GM23338 (cell line): ENCODE results near the gene RAB25. TPM values are rescaled to one million over a fixed set of nuclear protein-coding genes. Genes with fewer than 3 reads are reported as not detected.

Source experiments
- ATAC-seq: fragments of 200-7000 bp; cut with Tn5 transposase; 3 replicates; pipeline ENCODE4 v1.9.1; 2020
- DNase-seq: peaks from one replicate; pipeline ENCODE4 v3.0.0-alpha.2; 2015; ENCODE audit warnings: low spot score
- H2AFZ ChIP-seq: fragments of 200-600 bp; sonication (generic); 2 replicates; pipeline ENCODE4 v1.8.0; 2016; ENCODE audit warnings: antibody characterized with exemption, mild to moderate bottlenecking, moderate library complexity
- H3F3A ChIP-seq: fragments of 200-600 bp; sonication (generic); replicated peaks from 2 replicates; pipeline ENCODE4 v1.8.0; 2017; ENCODE audit warnings: antibody characterized with exemption, mixed run types, low read depth
- H3K27ac ChIP-seq: fragments of 200-600 bp; sonication (generic); 2 replicates; pipeline ENCODE4 v1.6.1; 2016; ENCODE audit warnings: low read depth
- H3K27me3 ChIP-seq: fragments of 200-600 bp; sonication (generic); 2 replicates; pipeline ENCODE4 v1.8.0; 2016; ENCODE audit warnings: mild to moderate bottlenecking, mixed run types, moderate library complexity; ENCODE audit not compliant: insufficient read depth
- H3K36me3 ChIP-seq: fragments of 200-600 bp; sonication (generic); 2 replicates; pipeline ENCODE4 v1.8.0; 2016; ENCODE audit warnings: mild to moderate bottlenecking; ENCODE audit not compliant: insufficient read depth
- H3K4me1 ChIP-seq: fragments of 200-600 bp; sonication (generic); 2 replicates; pipeline ENCODE4 v1.8.0; 2016; ENCODE audit warnings: mild to moderate bottlenecking, moderate library complexity; ENCODE audit not compliant: insufficient read depth
- H3K4me2 ChIP-seq: fragments of 200-600 bp; sonication (generic); 2 replicates; pipeline ENCODE4 v1.7.1; 2017; ENCODE audit warnings: mixed run types
- H3K4me3 ChIP-seq: fragments of 200-600 bp; sonication (generic); 2 replicates; pipeline ENCODE4 v1.6.1; 2016; ENCODE audit warnings: mixed run types
- H3K79me2 ChIP-seq: fragments of 200-600 bp; sonication (generic); replicated peaks from 2 replicates; pipeline ENCODE4 v1.8.0; 2017; ENCODE audit warnings: mild to moderate bottlenecking; ENCODE audit not compliant: insufficient read depth
- H3K9me2 ChIP-seq: fragments of 200-600 bp; sonication (generic); 2 replicates; pipeline ENCODE4 v1.8.0; 2017; ENCODE audit not compliant: insufficient read depth
- H4K20me1 ChIP-seq: fragments of 200-600 bp; sonication (generic); replicated peaks from 2 replicates; pipeline ENCODE4 v1.8.0; 2017; ENCODE audit warnings: mild to moderate bottlenecking; ENCODE audit not compliant: insufficient read depth
- H3K27ac Mint-ChIP-seq: 2 replicates; pipeline ENCODE4 v1.8.0; 2020; ENCODE audit warnings: inconsistent platforms, mild to moderate bottlenecking, moderate library complexity, mixed read lengths
- H3K27me3 Mint-ChIP-seq: 3 replicates; pipeline ENCODE4 v1.8.0; 2022; ENCODE audit warnings: low read depth, mild to moderate bottlenecking, moderate library complexity, mixed read lengths, inconsistent platforms; ENCODE audit not compliant: insufficient read depth, poor library complexity
- H3K36me3 Mint-ChIP-seq: 3 replicates; pipeline ENCODE4 v1.8.0; 2021; ENCODE audit warnings: low read depth, mild to moderate bottlenecking, inconsistent platforms, moderate library complexity, mixed read lengths
- H3K4me1 Mint-ChIP-seq: 3 replicates; pipeline ENCODE4 v1.8.0; 2020; ENCODE audit warnings: mild to moderate bottlenecking, inconsistent platforms, mixed read lengths
- H3K4me3 Mint-ChIP-seq: 3 replicates; pipeline ENCODE4 v1.8.0; 2021; ENCODE audit warnings: moderate library complexity, mild to moderate bottlenecking, inconsistent platforms, mixed read lengths
- H3K9me3 Mint-ChIP-seq: 3 replicates; pipeline ENCODE4 v1.8.0; 2020; ENCODE audit warnings: moderate library complexity, mild to moderate bottlenecking, inconsistent platforms, mixed read lengths
- CREB1 ChIP-seq: fragments of 250-450 bp; sonication (Bioruptor Pico); IDR thresholded peaks from 2 replicates; pipeline ENCODE4 v1.5.0; 2020; ENCODE audit warnings: low read depth, mild to moderate bottlenecking, moderate library complexity
- CTCF ChIP-seq, 2 experiments: fragments of 200-600 bp in 1 of 2; sonication (generic) in 1 of 2; conservative IDR thresholded peaks; 2 replicates each; pipeline versions ENCODE4 v1.5.1 to v1.6.1; 2016 to 2017; ENCODE audit warnings: antibody characterized with exemption in 2 of 2, low read depth in 2 of 2, mild to moderate bottlenecking in 2 of 2, moderate library complexity in 1 of 2
- ETS1 ChIP-seq: IDR thresholded peaks from 2 replicates; pipeline ENCODE4 v1.6.1; 2016; ENCODE audit warnings: antibody characterized with exemption
- EZH2 ChIP-seq: fragments of 200-600 bp; sonication (generic); IDR thresholded peaks from one replicate; pipeline ENCODE4 v1.8.0; 2017; ENCODE audit warnings: antibody characterized with exemption, mild to moderate bottlenecking, low read depth; ENCODE audit not compliant: unreplicated experiment
- EZH2phosphoT487 ChIP-seq: fragments of 200-600 bp; sonication (generic); IDR thresholded peaks from one replicate; pipeline ENCODE4 v1.8.1; 2018; ENCODE audit warnings: antibody characterized with exemption; ENCODE audit not compliant: unreplicated experiment
- JUNB ChIP-seq: IDR thresholded peaks from one replicate; pipeline ENCODE4 v1.6.1; 2016; ENCODE audit warnings: antibody characterized with exemption; ENCODE audit not compliant: unreplicated experiment
- NANOG ChIP-seq: IDR thresholded peaks from 2 replicates; pipeline ENCODE4 v1.6.1; 2016; ENCODE audit warnings: antibody characterized with exemption, borderline replicate concordance
- POLR2AphosphoS5 ChIP-seq: IDR thresholded peaks from 2 replicates; pipeline ENCODE4 v1.6.1; 2016; ENCODE audit warnings: antibody characterized with exemption, low read depth
- REST ChIP-seq: IDR thresholded peaks from one replicate; pipeline ENCODE4 v1.6.1; 2018; ENCODE audit warnings: antibody characterized with exemption; ENCODE audit not compliant: unreplicated experiment
- STAT1 ChIP-seq: IDR thresholded peaks from one replicate; pipeline ENCODE4 v1.6.1; 2016; ENCODE audit warnings: antibody characterized with exemption; ENCODE audit not compliant: unreplicated experiment
- ZNF114 ChIP-seq: fragments of 250-450 bp; sonication (Bioruptor Pico); IDR thresholded peaks from 2 replicates; pipeline ENCODE4 v1.5.0; 2020; ENCODE audit warnings: mild to moderate bottlenecking, moderate library complexity
- ZNF331 ChIP-seq: fragments of 250-450 bp; sonication (Bioruptor Pico); IDR thresholded peaks from 2 replicates; pipeline ENCODE4 v1.5.0; 2020; ENCODE audit warnings: low read depth, mild to moderate bottlenecking, moderate library complexity
- ZNF462 ChIP-seq: fragments of 250-450 bp; sonication (Bioruptor Pico); IDR thresholded peaks from 2 replicates; pipeline ENCODE4 v1.5.0; 2020; ENCODE audit warnings: mild to moderate bottlenecking, moderate library complexity
- polyA plus RNA-seq: library from polyadenylated mRNA; unstranded; fragments of >200 nt; fragmentation: Nextera tagmentation; extraction: Ambion mirVana; gene quantifications from 2 replicates; pipeline ENCODE4 v1.2.1, GENCODE V29; 2016
- total RNA-seq: library from RNA; depleted of rRNA; stranded (reverse); fragments of >200 nt; shearing (Covaris generic); gene quantifications from 2 replicates; pipeline ENCODE4 v1.2.3, GENCODE V29; 2014

The RAB25 gene
- total and polyA plus RNA-seq, 2 experiments from 2014 or later = 30.0 to 42.7 TPM

- 0 out of 2 replicates have a peak, but pooled peaks cover 16% of the 10 kb centered on the region for H3F3A ChIP-seq
- Mint-ChIP-seq H3K4me3 (peak overlapping the region; percentile 90), H3K4me1 (peaks cover 39% of the 10 kb centered on the region), H3K27me3 (peaks cover 39% of the 10 kb centered on the region), H3K27ac (no peak overlapping the region), H3K36me3 (no peaks in the 10 kb centered on the region), H3K9me3 (no peaks in the 10 kb centered on the region)
- peak; percentile 81 for DNase-seq
- H3K27me3 ChIP-seq = peaks cover 12% of the 10 kb centered on the region; the same call in 1 of the 2 replicates
- no peaks in the 10 kb centered on the region for H3K9me2 ChIP-seq
- TF ChIP-seq ZNF462 (CRISPR knock-in tag) = no peak
- no peak for TF ChIP-seq JUNB
- TF ChIP-seq STAT1 = no peak
- no peak for TF ChIP-seq CTCF (conservative IDR thresholded peaks at IDR 0.05; ENCODE audit: low read depth in 2 of 2)
- TF ChIP-seq POLR2AphosphoS5 = no peak
- TF ChIP-seq NANOG = no peak
- TF ChIP-seq CREB1 (CRISPR knock-in tag) = no peak
- no peak for TF ChIP-seq ETS1
- no peak for TF ChIP-seq EZH2phosphoT487
- TF ChIP-seq REST = no peak
- no peak for TF ChIP-seq EZH2
- no peak for TF ChIP-seq ZNF331 (CRISPR knock-in tag)
- TF ChIP-seq ZNF114 (CRISPR knock-in tag) = no peak
- peak; percentile 54 for ATAC-seq
- peaks cover 21% of the 10 kb centered on the region for H3K4me1 ChIP-seq
- H3K4me3 ChIP-seq = peak overlapping the region; percentile 99
- H3K79me2 ChIP-seq = peaks cover 29% of the 10 kb centered on the region
- no peak overlapping the region for H3K27ac ChIP-seq
- H3K36me3 ChIP-seq = no peaks in the 10 kb centered on the region
- no peak overlapping the region for H2AFZ ChIP-seq
- peak overlapping the region; percentile 99 for H3K4me2 ChIP-seq
- H4K20me1 ChIP-seq = no peaks in the 10 kb centered on the region; the same call in 1 of the 2 replicates
Measured at GRCh38 chr1:156115514-156116374, 54.8 kb downstream of the RAB25 start.
